Measurements from ENCODE around the gene COMT. TPM values are rescaled to one million over a fixed set of nuclear protein-coding genes. Genes with fewer than 3 reads are reported as not detected.
A peak's percentile ranks its signal among the peaks of the same experiment; 100 is the strongest.

The COMT gene
- total and polyA plus RNA-seq, 9 of the 15 experiments (the other 6 are each of a cell fraction or from before 2014, with no cell fraction given) = 12.5 to 351 (median 155) TPM

DNA sequence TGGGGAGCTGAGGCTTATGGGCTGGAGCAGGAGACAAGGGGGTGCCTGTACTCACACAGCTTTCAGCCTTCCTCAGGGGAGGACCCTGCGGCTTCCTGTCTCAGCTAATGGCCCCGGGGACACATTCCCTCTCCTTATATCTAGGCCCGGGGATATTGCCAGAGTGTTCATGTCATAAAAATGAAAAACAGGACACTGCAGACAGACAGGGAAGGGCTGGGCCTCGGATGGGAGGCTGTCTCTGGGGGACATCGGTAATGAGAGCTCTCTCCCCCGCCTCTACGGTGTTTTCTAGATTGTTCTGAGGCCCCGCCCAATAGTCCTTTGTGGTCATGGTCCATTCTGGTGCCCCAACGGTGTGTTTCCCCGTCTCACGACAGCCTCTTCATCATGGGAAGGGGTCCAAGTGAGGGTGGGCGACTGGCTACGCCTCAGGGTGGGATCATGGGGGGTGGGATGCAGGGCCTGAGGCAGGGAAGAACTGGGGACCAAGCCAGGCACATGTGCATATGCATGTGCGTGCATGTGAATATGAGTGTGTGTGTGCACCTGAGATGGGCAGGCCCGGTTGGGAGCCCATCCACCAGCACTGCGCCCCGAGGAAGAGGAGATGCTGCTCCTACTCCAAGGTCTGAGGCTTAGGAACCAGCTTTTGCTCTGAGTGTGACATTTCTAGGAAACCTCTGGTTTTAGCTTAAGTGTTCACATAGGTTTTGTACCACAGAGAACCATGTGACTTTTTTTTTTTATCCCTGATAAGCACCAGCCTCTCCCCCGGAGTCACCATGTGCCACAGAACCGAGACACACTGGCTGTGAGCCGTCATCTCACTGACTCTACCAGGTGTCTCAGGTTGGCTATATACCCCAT lies 69.8 kb downstream of the COMT start (continued):
- TF ChIP-seq, protein P1, sequence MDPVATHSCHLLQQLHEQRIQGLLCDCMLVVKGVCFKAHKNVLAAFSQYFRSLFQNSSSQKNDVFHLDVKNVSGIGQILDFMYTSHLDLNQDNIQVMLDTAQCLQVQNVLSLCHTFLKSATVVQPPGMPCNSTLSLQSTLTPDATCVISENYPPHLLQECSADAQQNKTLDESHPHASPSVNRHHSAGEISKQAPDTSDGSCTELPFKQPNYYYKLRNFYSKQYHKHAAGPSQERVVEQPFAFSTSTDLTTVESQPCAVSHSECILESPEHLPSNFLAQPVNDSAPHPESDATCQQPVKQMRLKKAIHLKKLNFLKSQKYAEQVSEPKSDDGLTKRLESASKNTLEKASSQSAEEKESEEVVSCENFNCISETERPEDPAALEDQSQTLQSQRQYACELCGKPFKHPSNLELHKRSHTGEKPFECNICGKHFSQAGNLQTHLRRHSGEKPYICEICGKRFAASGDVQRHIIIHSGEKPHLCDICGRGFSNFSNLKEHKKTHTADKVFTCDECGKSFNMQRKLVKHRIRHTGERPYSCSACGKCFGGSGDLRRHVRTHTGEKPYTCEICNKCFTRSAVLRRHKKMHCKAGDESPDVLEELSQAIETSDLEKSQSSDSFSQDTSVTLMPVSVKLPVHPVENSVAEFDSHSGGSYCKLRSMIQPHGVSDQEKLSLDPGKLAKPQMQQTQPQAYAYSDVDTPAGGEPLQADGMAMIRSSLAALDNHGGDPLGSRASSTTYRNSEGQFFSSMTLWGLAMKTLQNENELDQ (CRISPR knock-in tag; IDR thresholded peaks at IDR 0.05; ENCODE audit: borderline replicate concordance) = no peak
- TF ChIP-seq, protein P2, sequence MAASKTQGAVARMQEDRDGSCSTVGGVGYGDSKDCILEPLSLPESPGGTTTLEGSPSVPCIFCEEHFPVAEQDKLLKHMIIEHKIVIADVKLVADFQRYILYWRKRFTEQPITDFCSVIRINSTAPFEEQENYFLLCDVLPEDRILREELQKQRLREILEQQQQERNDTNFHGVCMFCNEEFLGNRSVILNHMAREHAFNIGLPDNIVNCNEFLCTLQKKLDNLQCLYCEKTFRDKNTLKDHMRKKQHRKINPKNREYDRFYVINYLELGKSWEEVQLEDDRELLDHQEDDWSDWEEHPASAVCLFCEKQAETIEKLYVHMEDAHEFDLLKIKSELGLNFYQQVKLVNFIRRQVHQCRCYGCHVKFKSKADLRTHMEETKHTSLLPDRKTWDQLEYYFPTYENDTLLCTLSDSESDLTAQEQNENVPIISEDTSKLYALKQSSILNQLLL (CRISPR knock-in tag; IDR thresholded peaks at IDR 0.05; ENCODE audit: borderline replicate concordance) = no peak
- TF ChIP-seq RCOR1 (IDR thresholded peaks at IDR 0.05; ENCODE audit: borderline replicate concordance in 1 of 2, low read depth in 2 of 2, low read length in 2 of 2) = 0 out of 4 replicates have a peak, but pooled peaks have one; percentile 3 to 41
- TF ChIP-seq, protein P3, sequence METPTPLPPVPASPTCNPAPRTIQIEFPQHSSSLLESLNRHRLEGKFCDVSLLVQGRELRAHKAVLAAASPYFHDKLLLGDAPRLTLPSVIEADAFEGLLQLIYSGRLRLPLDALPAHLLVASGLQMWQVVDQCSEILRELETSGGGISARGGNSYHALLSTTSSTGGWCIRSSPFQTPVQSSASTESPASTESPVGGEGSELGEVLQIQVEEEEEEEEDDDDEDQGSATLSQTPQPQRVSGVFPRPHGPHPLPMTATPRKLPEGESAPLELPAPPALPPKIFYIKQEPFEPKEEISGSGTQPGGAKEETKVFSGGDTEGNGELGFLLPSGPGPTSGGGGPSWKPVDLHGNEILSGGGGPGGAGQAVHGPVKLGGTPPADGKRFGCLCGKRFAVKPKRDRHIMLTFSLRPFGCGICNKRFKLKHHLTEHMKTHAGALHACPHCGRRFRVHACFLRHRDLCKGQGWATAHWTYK (CRISPR knock-in tag; IDR thresholded peaks at IDR 0.05) = peak; percentile 74; the same call in 1 of the 2 replicates
- 0 out of 2 replicates have a peak, but pooled peaks have one; percentile 43 for TF ChIP-seq KDM2B (CRISPR knock-in tag; IDR thresholded peaks at IDR 0.05)
- TF ChIP-seq PCBP1 (IDR thresholded peaks at IDR 0.05; ENCODE audit: low read depth, low read length, poor library complexity, severe bottlenecking) = no peak
- TF ChIP-seq E2F3 (CRISPR knock-in tag; IDR thresholded peaks at IDR 0.05) = 0 out of 2 replicates have a peak, but pooled peaks have one; percentile 20
- no peak for TF ChIP-seq SPI1 (IDR thresholded peaks at IDR 0.05; ENCODE audit: borderline replicate concordance, low read depth, low read length)
- TF ChIP-seq ARHGAP35 (IDR thresholded peaks at IDR 0.05; ENCODE audit: partially characterized antibody) = no peak
- no peak for TF ChIP-seq PURB (CRISPR knock-in tag; IDR thresholded peaks at IDR 0.05; ENCODE audit: low read depth)
- 0 out of 4 replicates have a peak, but pooled peaks of 1 of the 2 experiments have one; percentile 20 for TF ChIP-seq TBL1XR1 (IDR thresholded peaks at IDR 0.05; ENCODE audit: low read length in 2 of 2)
- no peak for TF ChIP-seq SMAD2 (IDR thresholded peaks at IDR 0.05; ENCODE audit: low read depth, low read length)
- TF ChIP-seq TCFL5 (CRISPR knock-in tag; conservative IDR thresholded peaks at IDR 0.05) = 0 out of 2 replicates have a peak, but pooled peaks have one; percentile 45
- TF ChIP-seq, protein P4, sequence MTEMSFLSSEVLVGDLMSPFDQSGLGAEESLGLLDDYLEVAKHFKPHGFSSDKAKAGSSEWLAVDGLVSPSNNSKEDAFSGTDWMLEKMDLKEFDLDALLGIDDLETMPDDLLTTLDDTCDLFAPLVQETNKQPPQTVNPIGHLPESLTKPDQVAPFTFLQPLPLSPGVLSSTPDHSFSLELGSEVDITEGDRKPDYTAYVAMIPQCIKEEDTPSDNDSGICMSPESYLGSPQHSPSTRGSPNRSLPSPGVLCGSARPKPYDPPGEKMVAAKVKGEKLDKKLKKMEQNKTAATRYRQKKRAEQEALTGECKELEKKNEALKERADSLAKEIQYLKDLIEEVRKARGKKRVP (CRISPR knock-in tag; IDR thresholded peaks at IDR 0.05) = 0 out of 2 replicates have a peak, but pooled peaks have one; percentile 27
- TF ChIP-seq SMARCA5 (IDR thresholded peaks at IDR 0.05) = no peak
- TF ChIP-seq EP400 (IDR thresholded peaks at IDR 0.05) = no peak
- TF ChIP-seq BHLHE40 (IDR thresholded peaks at IDR 0.05; ENCODE audit: low read length) = peak; percentile 76
- TF ChIP-seq ZFP30 (CRISPR knock-in tag; IDR thresholded peaks at IDR 0.05; ENCODE audit: borderline replicate concordance) = no peak
- 0 out of 2 replicates have a peak, but pooled peaks have one; percentile 36 for TF ChIP-seq ZNF41 (CRISPR knock-in tag; conservative IDR thresholded peaks at IDR 0.05)
- 0 out of 2 replicates have a peak, but pooled peaks have one; percentile 3 for TF ChIP-seq POLR2G (IDR thresholded peaks at IDR 0.05; ENCODE audit: low read depth, low read length)
